ENCODE measurements around the gene MRPL27.
A peak's percentile ranks its signal among the peaks of the same experiment; 100 is the strongest.

Gene MRPL27

GRCh38 chr17:50325906-50326305 lies 47.1 kb downstream of the MRPL27 start:
- Histone ChIP-seq H3K9ac (ENCODE audit: low read length) (no peak overlapping the region), H3K36me3 (ENCODE audit: control insufficient read depth, insufficient read depth, low read length) (no peaks in the 10 kb centered on the region), H3K27ac (ENCODE audit: low read depth, low read length) (no peak overlapping the region), H3K4me1 (ENCODE audit: control insufficient read depth, insufficient read depth, low read length) (no peaks in the 10 kb centered on the region), H3K4me3 (ENCODE audit: low read depth, low read length) (no peak overlapping the region), H3K27me3 (ENCODE audit: control insufficient read depth, insufficient read depth, low read length) (no peaks in the 10 kb centered on the region), H3K9me3 (ENCODE audit: control insufficient read depth, insufficient read depth, low read depth, low read length) (no peaks in the 10 kb centered on the region)

- no peak overlapping the region for H3K27ac ChIP-seq (ENCODE audit: low read depth, low read length)
- no peaks in the 10 kb centered on the region for H3K27me3 ChIP-seq (ENCODE audit: control insufficient read depth, insufficient read depth, low read length)
- no peak overlapping the region for H3K9ac ChIP-seq (ENCODE audit: low read length)
- no peaks in the 10 kb centered on the region for H3K36me3 ChIP-seq (ENCODE audit: control insufficient read depth, insufficient read depth, low read length)
- peaks cover 17% of the 10 kb centered on the region for H3K4me1 ChIP-seq (ENCODE audit: control insufficient read depth, insufficient read depth, low read length)
- H3K4me3 ChIP-seq (ENCODE audit: low read depth, low read length) = no peak overlapping the region
- no peaks in the 10 kb centered on the region for H3K9me3 ChIP-seq (ENCODE audit: control insufficient read depth, insufficient read depth, low read depth, low read length)
Measured at GRCh38 chr17:50323060-50323459, 49.9 kb downstream of the MRPL27 start.

GRCh38 chr17:50322271-50322670 lies 50.7 kb downstream of the MRPL27 start:
- no peaks in the 10 kb centered on the region for H3K27me3 ChIP-seq (ENCODE audit: control insufficient read depth, insufficient read depth, low read length)
- H3K36me3 ChIP-seq (ENCODE audit: control insufficient read depth, insufficient read depth, low read length) = no peaks in the 10 kb centered on the region
- H3K9me3 ChIP-seq (ENCODE audit: control insufficient read depth, insufficient read depth, low read depth, low read length) = no peaks in the 10 kb centered on the region
- no peak overlapping the region for H3K9ac ChIP-seq (ENCODE audit: low read length)
- H3K4me1 ChIP-seq (ENCODE audit: control insufficient read depth, insufficient read depth, low read length) = peaks cover 23% of the 10 kb centered on the region
- no peak overlapping the region for H3K27ac ChIP-seq (ENCODE audit: low read depth, low read length)
- no peak overlapping the region for H3K4me3 ChIP-seq (ENCODE audit: low read depth, low read length)

- no peak overlapping the region for H3K27ac ChIP-seq (ENCODE audit: low read depth, low read length)
- H3K27me3 ChIP-seq (ENCODE audit: control insufficient read depth, insufficient read depth, low read length) = no peaks in the 10 kb centered on the region
- H3K4me3 ChIP-seq (ENCODE audit: low read depth, low read length) = no peak overlapping the region
- H3K9ac ChIP-seq (ENCODE audit: low read length) = no peak overlapping the region
- no peaks in the 10 kb centered on the region for H3K36me3 ChIP-seq (ENCODE audit: control insufficient read depth, insufficient read depth, low read length)
- H3K9me3 ChIP-seq (ENCODE audit: control insufficient read depth, insufficient read depth, low read depth, low read length) = peaks cover 3% of the 10 kb centered on the region; the same call in 1 of the 2 replicates
- H3K4me1 ChIP-seq (ENCODE audit: control insufficient read depth, insufficient read depth, low read length) = peaks cover 23% of the 10 kb centered on the region
Measured at GRCh38 chr17:50319306-50320004, 53.5 kb downstream of the MRPL27 start.

GRCh38 chr17:50318501-50319285 lies 54.3 kb downstream of the MRPL27 start:
- Histone ChIP-seq H3K9me3 (ENCODE audit: control insufficient read depth, insufficient read depth, low read depth, low read length) (peaks cover 4% of the 10 kb centered on the region; the same call in 1 of the 2 replicates), H3K36me3 (ENCODE audit: control insufficient read depth, insufficient read depth, low read length) (no peaks in the 10 kb centered on the region), H3K27me3 (ENCODE audit: control insufficient read depth, insufficient read depth, low read length) (no peaks in the 10 kb centered on the region), H3K27ac (ENCODE audit: low read depth, low read length) (no peak overlapping the region; the same call in 1 of the 2 replicates), H3K4me3 (ENCODE audit: low read depth, low read length) (no peak overlapping the region), H3K9ac (ENCODE audit: low read length) (peak overlapping the region; percentile 28), H3K4me1 (ENCODE audit: control insufficient read depth, insufficient read depth, low read length) (peaks cover 23% of the 10 kb centered on the region)
